ENCODE results near the gene C6orf62.
"Not testable (repeated sequence)": the region's sequence is repeated elsewhere in the genome, so short reads cannot be mapped to it uniquely, and the experiment has no call there.

C6orf62 gene

GRCh38 chr6:24761193-24761835, 42.4 kb upstream of the C6orf62 start:
- DNase-seq (ENCODE audit: low read depth) = no peak
- TF ChIP-seq, protein P1, sequence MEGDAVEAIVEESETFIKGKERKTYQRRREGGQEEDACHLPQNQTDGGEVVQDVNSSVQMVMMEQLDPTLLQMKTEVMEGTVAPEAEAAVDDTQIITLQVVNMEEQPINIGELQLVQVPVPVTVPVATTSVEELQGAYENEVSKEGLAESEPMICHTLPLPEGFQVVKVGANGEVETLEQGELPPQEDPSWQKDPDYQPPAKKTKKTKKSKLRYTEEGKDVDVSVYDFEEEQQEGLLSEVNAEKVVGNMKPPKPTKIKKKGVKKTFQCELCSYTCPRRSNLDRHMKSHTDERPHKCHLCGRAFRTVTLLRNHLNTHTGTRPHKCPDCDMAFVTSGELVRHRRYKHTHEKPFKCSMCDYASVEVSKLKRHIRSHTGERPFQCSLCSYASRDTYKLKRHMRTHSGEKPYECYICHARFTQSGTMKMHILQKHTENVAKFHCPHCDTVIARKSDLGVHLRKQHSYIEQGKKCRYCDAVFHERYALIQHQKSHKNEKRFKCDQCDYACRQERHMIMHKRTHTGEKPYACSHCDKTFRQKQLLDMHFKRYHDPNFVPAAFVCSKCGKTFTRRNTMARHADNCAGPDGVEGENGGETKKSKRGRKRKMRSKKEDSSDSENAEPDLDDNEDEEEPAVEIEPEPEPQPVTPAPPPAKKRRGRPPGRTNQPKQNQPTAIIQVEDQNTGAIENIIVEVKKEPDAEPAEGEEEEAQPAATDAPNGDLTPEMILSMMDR (conservative IDR thresholded peaks at IDR 0.05; ENCODE audit: low read depth, low read length) = no peak
- no peak overlapping the region for H3K4me3 ChIP-seq (ENCODE audit: low read length)

DNA sequence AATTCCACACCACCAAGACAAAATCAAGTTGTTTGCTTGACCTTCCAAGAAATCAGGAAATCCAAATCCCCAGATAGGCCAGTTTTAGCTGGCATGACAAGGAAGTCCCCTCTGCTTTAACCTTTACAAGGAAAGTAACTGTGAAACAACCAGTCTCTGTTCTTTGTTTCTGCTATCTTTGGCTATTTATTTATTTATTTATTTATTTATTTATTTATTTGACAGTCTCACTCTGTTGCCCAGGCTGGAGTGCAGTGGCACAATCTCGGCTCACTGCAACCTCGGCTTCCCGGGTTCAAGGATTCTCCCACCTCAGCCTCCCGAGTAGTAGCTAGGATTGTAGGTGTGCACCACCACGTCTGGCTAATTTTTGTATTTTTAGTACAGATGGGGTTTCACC, 41.3 kb upstream of the C6orf62 start:
- H3K4me3 ChIP-seq (ENCODE audit: low read length) = no peak overlapping the region
- DNase-seq (ENCODE audit: low read depth) = no peak
- TF ChIP-seq, protein P1 (conservative IDR thresholded peaks at IDR 0.05; ENCODE audit: low read depth, low read length) = no peak

DNA sequence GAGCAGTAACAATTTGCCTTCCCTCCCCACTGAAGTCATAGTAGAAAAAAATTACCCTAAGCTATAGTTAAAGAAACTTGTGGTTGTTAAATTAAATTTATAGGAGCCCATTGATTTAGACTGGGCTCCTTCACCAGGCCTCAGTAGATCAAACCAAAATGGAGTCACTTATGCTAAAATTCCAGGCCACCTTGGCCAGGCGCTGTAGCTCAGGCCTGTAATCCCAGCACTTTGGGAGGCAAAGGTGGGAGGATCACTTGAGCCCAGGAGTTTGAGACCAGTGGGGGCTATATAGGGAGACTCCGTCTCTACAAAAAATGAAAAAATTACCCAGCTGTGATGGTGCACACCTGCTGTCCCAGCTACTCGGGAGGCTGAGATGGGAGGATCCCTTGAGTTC, 40.8 kb upstream of the C6orf62 start:
- no peak for DNase-seq (ENCODE audit: low read depth)
- TF ChIP-seq, protein P1 (conservative IDR thresholded peaks at IDR 0.05; ENCODE audit: low read depth, low read length) = no peak
- no peak overlapping the region for H3K4me3 ChIP-seq (ENCODE audit: low read length)

DNA sequence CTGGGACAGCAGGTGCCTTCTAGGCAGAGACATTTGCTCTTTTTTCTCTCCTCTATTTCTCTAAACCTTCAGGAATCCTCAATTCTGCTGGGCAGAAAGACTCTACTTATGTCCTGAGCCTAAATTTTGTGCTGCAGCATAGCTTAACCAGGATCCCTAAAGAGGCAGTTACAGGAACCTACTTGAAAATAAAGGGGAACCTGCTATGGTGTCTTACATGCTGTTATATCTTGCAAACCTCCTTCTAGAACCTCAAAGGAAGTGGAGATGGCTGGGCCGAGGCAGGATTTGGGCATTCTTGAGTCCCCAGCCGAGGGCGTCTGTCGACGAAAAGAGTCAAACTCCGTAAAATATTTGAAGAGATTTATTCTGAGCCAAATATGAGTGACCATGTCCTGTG, 38.7 kb upstream of the C6orf62 start:
- DNase-seq (ENCODE audit: low read depth) = no peak
- H3K4me3 ChIP-seq (ENCODE audit: low read length) = no peak overlapping the region
- TF ChIP-seq, protein P1 (conservative IDR thresholded peaks at IDR 0.05; ENCODE audit: low read depth, low read length) = no peak

GRCh38 chr6:24755279-24755678, 36.3 kb upstream of the C6orf62 start:
- TF ChIP-seq, protein P1 (conservative IDR thresholded peaks at IDR 0.05; ENCODE audit: low read depth, low read length) = no peak
- H3K4me3 ChIP-seq (ENCODE audit: low read length) = no peak overlapping the region
- no peak for DNase-seq (ENCODE audit: low read depth)

DNA sequence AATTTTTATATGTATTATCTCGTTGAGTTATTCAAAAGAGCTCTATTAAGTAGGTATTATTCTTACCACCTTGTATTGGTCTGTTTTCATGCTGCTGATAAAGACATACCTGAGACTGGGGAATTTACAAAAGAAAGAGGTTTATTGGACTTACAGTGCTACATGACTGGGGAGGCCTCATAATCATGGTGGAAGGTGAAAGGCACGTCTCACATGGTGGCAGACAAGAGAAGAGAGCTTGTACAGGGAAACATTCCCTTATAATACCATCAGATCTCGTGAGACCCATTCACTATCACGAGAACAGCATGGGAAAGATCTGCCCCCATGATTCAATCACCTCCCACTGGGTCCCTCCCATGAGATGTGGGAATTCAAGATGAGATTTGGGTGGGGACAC, 35.4 kb upstream of the C6orf62 start:
- not testable (repeated sequence) for DNase-seq (ENCODE audit: low read depth); H3K4me3 ChIP-seq (ENCODE audit: low read length)

- TF ChIP-seq, protein P1 (conservative IDR thresholded peaks at IDR 0.05; ENCODE audit: low read depth, low read length) = no peak
- H3K4me3 ChIP-seq (ENCODE audit: low read length) = no peak overlapping the region
- DNase-seq (ENCODE audit: low read depth) = no peak
Measured at GRCh38 chr6:24753545-24753944, 34.6 kb upstream of the C6orf62 start.

All from retinal pigment epithelial cell (primary cell).